Body of pancreas (tissue), 4 donors: ENCODE measurements around the gene TMOD1.

Source experiments
- POLR2A ChIP-seq, 3 donors: fragments of 450-650 bp; IDR thresholded peaks; one replicate each; pipeline ENCODE4 v1.6.1; 2016; ENCODE audit warnings: antibody characterized with exemption in 3 of 3, mild to moderate bottlenecking in 2 of 3
- TF ChIP-seq, protein P1 (sequence below), 7 experiments: fragments of 450-650 bp in 4 of 7; fragments of 200-600 bp in 3 of 7; sonication (generic) in 3 of 7; IDR thresholded peaks; one replicate each; pipeline ENCODE4 v1.5.1; 2016 to 2019; ENCODE audit warnings: antibody characterized with exemption in 7 of 7

DNA sequence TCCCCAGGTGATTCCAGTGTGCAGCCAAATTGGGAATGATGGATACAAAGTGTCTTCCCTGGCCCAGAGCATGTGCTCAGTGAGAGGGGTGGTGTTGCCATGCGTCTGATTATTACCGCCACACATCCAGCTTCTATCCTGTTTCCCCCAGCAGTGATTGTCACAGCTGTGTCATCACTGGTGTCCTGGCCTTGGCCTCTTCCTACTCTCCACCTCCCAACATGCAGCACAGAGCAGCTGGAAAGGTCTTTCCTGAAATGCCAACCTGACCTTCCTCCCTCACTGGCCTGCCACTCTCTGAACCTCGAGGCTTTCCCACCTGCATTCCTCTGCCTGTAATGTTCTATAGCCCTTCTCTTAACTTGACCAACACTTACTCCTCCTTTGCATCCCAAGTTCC is 60.0 kb downstream of the TMOD1 start:
- TF ChIP-seq POLR2A (IDR thresholded peaks at IDR 0.05), result no peak
- TF ChIP-seq, protein P1, sequence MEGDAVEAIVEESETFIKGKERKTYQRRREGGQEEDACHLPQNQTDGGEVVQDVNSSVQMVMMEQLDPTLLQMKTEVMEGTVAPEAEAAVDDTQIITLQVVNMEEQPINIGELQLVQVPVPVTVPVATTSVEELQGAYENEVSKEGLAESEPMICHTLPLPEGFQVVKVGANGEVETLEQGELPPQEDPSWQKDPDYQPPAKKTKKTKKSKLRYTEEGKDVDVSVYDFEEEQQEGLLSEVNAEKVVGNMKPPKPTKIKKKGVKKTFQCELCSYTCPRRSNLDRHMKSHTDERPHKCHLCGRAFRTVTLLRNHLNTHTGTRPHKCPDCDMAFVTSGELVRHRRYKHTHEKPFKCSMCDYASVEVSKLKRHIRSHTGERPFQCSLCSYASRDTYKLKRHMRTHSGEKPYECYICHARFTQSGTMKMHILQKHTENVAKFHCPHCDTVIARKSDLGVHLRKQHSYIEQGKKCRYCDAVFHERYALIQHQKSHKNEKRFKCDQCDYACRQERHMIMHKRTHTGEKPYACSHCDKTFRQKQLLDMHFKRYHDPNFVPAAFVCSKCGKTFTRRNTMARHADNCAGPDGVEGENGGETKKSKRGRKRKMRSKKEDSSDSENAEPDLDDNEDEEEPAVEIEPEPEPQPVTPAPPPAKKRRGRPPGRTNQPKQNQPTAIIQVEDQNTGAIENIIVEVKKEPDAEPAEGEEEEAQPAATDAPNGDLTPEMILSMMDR (IDR thresholded peaks at IDR 0.05), result no peak
